Vagina (tissue), 2 donors: ENCODE data around the gene TMC1. TPM values are rescaled to one million over a fixed set of nuclear protein-coding genes. Genes with fewer than 3 reads are reported as not detected.

Source experiments
- DNase-seq, 2 donors: peaks; one replicate each; pipeline ENCODE4 v3.0.0-alpha.2; 2017; ENCODE audit errors: extremely low spot score in 2 of 2
- H3K27ac ChIP-seq: fragments of 200-600 bp; sonication (generic); one replicate; pipeline ENCODE4 v1.5.1; 2019
- H3K27me3 ChIP-seq: fragments of 200-600 bp; sonication (generic); one replicate; pipeline ENCODE4 v1.5.1; 2019
- H3K36me3 ChIP-seq, 2 donors: fragments of 200-600 bp; sonication (generic); one replicate each; pipeline ENCODE4 v1.5.1; 2017 to 2019
- H3K4me1 ChIP-seq: fragments of 200-600 bp; sonication (generic); one replicate; pipeline ENCODE4 v1.5.1; 2019
- H3K4me3 ChIP-seq, 2 donors: fragments of 200-600 bp; sonication (generic); 1 replicate in 1 of 2; 2 replicates in 1 of 2; pipeline ENCODE4 v1.5.1; 2016 to 2019
- H3K9me3 ChIP-seq: fragments of 200-600 bp; sonication (generic); one replicate; pipeline ENCODE4 v1.5.1; 2019
- POLR2A ChIP-seq, 2 donors: fragments of 450-650 bp; IDR thresholded peaks; one replicate each; pipeline ENCODE4 v1.6.1; 2017; ENCODE audit warnings: antibody characterized with exemption in 2 of 2, mild to moderate bottlenecking in 2 of 2, moderate library complexity in 2 of 2
- POLR2AphosphoS5 ChIP-seq, 2 donors: sonication (generic); formaldehyde crosslinking; IDR thresholded peaks; one replicate each; pipeline ENCODE4 v1.9.0; 2017; ENCODE audit warnings: antibody characterized with exemption in 2 of 2, mild to moderate bottlenecking in 2 of 2, low read depth in 1 of 2; ENCODE audit not compliant: insufficient read depth in 1 of 2
- intact Hi-C: fragments of 100-400 bp; cut with DNase I; formaldehyde crosslinking; loops from one replicate; pipeline ENCODE4 v1.15.1; 2023
- total RNA-seq: library from RNA; depleted of rRNA; stranded (reverse); fragments of >200 nt; gene quantifications from one replicate; pipeline ENCODE4 v1.2.3, GENCODE V29; 2016
- TF ChIP-seq, protein P1 (sequence below), 3 experiments: fragments of 450-650 bp in 2 of 3; fragments of 200-600 bp in 1 of 3; sonication (generic) in 1 of 3; IDR thresholded peaks; one replicate each; pipeline ENCODE4 v1.5.1; 2017 to 2019; ENCODE audit warnings: antibody characterized with exemption in 3 of 3, mild to moderate bottlenecking in 2 of 3, moderate library complexity in 2 of 3

The TMC1 gene
- total RNA-seq, 1 donor from 2014 or later: not detected

DNA sequence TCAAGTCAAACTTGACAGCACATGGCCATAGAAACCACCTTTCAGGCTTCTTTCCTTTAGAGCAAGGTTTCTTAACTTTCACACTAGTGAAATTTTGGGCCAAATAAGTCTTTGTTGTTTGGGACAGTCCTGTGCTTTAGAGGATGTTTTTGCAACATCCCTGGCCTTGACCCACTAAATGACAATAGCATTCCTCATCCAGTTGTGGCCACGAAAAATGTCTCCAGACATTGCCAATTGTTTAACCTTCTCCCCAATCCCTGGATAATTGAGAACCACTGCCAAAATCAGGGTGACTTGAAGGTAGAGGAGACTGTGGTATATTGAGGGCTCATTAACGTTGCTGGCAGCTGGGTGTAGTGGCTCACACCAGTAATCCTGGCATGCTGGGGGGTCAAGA, 359.4 kb downstream of the TMC1 start:
- no peak for TF ChIP-seq POLR2AphosphoS5 (IDR thresholded peaks at IDR 0.05; ENCODE audit: insufficient read depth in 1 of 2, low read depth in 1 of 2)
- TF ChIP-seq, protein P1, sequence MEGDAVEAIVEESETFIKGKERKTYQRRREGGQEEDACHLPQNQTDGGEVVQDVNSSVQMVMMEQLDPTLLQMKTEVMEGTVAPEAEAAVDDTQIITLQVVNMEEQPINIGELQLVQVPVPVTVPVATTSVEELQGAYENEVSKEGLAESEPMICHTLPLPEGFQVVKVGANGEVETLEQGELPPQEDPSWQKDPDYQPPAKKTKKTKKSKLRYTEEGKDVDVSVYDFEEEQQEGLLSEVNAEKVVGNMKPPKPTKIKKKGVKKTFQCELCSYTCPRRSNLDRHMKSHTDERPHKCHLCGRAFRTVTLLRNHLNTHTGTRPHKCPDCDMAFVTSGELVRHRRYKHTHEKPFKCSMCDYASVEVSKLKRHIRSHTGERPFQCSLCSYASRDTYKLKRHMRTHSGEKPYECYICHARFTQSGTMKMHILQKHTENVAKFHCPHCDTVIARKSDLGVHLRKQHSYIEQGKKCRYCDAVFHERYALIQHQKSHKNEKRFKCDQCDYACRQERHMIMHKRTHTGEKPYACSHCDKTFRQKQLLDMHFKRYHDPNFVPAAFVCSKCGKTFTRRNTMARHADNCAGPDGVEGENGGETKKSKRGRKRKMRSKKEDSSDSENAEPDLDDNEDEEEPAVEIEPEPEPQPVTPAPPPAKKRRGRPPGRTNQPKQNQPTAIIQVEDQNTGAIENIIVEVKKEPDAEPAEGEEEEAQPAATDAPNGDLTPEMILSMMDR (IDR thresholded peaks at IDR 0.05): no peak
- no peak for TF ChIP-seq POLR2A (IDR thresholded peaks at IDR 0.05)
- no peaks in the 10 kb centered on the region for H3K9me3 ChIP-seq
- DNase-seq: no peak
- no peaks in the 10 kb centered on the region for H3K36me3 ChIP-seq
- H3K27me3 ChIP-seq: no peaks in the 10 kb centered on the region
- no peak overlapping the region for H3K4me3 ChIP-seq
- intact Hi-C loops: no loop called here
- no peak overlapping the region for H3K27ac ChIP-seq
- no peaks in the 10 kb centered on the region for H3K4me1 ChIP-seq

DNA sequence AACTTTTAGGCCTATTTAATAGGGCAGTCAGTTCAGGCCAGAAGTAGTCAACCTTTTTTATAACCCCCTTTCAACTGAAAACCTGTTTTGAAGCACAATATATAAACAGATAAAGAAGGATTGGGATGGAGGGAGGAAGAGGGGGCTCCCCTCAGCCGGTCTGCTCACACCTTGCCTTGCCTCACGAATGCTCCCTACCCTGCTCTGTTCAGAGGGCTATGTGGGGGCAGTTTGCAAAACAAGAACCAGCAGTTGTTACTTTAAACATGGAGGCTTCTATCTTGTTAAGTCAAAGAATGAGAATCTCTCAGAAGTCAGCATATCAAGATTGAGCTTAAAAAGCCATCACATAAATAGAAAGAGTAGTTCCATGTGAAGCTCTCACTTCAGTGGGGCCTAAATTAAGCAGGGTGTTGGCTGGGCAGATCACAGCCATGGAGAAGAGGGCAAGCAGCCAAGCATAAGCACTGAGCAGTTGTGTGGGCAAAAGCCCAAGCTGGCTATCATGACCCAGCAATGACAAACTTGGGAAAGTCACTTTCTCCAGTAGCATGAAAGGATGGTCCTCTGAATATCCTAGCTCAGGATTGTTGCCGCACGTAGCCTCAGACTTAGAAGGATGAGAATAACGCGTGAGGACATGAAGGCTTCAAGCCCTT, 360.8 kb downstream of the TMC1 start:
- no peaks in the 10 kb centered on the region for H3K9me3 ChIP-seq
- no peak overlapping the region for H3K27ac ChIP-seq
- H3K4me3 ChIP-seq: no peak overlapping the region
- H3K27me3 ChIP-seq: no peaks in the 10 kb centered on the region
- H3K36me3 ChIP-seq: no peaks in the 10 kb centered on the region
- DNase-seq: no peak
- TF ChIP-seq, protein P1 (IDR thresholded peaks at IDR 0.05): no peak
- TF ChIP-seq POLR2AphosphoS5 (IDR thresholded peaks at IDR 0.05; ENCODE audit: insufficient read depth in 1 of 2, low read depth in 1 of 2) (no peak), POLR2A (IDR thresholded peaks at IDR 0.05) (no peak)
- intact Hi-C loops: no loop called here
- no peaks in the 10 kb centered on the region for H3K4me1 ChIP-seq

DNA sequence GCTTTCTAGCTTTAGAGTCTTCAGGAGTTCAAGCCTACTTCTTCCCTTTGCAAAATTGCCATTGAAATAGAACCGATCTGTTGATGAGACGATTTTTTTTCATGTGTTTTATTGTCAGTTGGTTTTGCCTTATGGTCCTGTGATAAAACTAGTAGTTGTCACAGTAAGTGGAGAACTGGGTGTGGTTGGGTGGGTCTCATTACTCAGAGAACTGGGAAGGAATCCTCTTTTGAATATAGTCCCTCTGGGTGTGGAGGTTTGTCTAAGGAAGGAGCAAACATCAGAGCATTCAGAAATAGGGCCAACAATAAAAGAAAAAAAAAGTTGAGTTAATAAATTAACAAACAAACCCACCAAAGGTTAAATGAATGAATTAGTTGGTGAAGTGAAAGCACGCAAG, 362.5 kb downstream of the TMC1 start:
- DNase-seq: no peak
- Histone ChIP-seq H3K9me3 (no peaks in the 10 kb centered on the region), H3K27ac (no peak overlapping the region), H3K4me3 (no peak overlapping the region), H3K36me3 (no peaks in the 10 kb centered on the region), H3K27me3 (no peaks in the 10 kb centered on the region), H3K4me1 (no peaks in the 10 kb centered on the region)
- intact Hi-C loops: no loop called here
- no peak for TF ChIP-seq POLR2A (IDR thresholded peaks at IDR 0.05)
- TF ChIP-seq POLR2AphosphoS5 (IDR thresholded peaks at IDR 0.05; ENCODE audit: insufficient read depth in 1 of 2, low read depth in 1 of 2): no peak
- TF ChIP-seq, protein P1 (IDR thresholded peaks at IDR 0.05): no peak

DNA sequence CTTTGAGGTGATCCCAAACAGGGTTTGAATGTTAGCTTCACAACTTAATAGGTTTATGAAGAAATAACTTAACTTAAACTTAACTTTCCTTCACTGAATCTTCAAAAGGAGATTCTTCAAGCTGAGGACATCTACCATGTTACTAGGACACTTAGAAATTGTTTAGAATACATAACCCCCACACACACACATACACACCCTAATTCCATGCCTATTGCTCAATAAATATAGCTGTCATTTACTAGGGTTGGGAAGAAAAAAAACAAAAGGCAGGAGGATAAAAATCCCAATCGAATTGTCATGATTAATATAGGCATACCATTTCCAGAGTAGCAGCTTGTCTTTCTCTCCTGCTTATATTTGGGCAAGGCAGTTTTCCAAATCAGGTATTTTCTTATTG, 363.1 kb downstream of the TMC1 start:
- intact Hi-C loops: no loop called here
- Histone ChIP-seq H3K27ac (no peak overlapping the region), H3K4me3 (no peak overlapping the region), H3K4me1 (no peaks in the 10 kb centered on the region), H3K36me3 (no peaks in the 10 kb centered on the region), H3K9me3 (no peaks in the 10 kb centered on the region), H3K27me3 (no peaks in the 10 kb centered on the region)
- DNase-seq: no peak
- TF ChIP-seq, protein P1 (IDR thresholded peaks at IDR 0.05): no peak
- TF ChIP-seq POLR2AphosphoS5 (IDR thresholded peaks at IDR 0.05; ENCODE audit: insufficient read depth in 1 of 2, low read depth in 1 of 2): no peak
- TF ChIP-seq POLR2A (IDR thresholded peaks at IDR 0.05): no peak

Other genes starting within 250 kb of the TMC1 start
- 277 TPM for gene ZFAND5, start 156.4 kb upstream of the TMC1 start, total RNA-seq